HG02870 (cell line): ENCODE measurements around the gene SEMA4D.

Source experiments
- ATAC-seq: cut with Tn5 transposase; IDR thresholded peaks from one replicate; pipeline ENCODE4 v1.9.1; 2021; ENCODE audit warnings: mild to moderate bottlenecking, moderate library complexity; ENCODE audit not compliant: unreplicated experiment

SEMA4D gene

DNA sequence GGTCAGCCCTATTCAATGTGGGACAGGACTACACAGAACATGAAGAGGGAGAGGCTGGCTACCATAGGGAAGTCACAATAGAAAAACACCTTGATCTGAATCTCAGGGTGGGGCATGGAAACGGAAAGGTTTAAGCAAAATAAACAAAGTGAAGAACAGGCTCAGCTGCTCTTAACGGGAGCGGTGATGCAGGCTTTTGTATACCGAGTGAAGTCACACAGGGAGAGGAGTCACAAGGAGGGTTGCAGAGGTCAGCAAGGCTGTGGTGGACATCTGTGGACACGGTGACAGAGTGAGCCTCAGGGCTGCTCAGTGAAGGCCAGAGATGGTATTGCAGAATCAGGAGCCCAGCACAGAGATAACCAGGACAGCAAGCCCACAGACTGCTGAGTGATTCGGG lies 30.6 kb upstream of the SEMA4D start:
- no peak for ATAC-seq

DNA sequence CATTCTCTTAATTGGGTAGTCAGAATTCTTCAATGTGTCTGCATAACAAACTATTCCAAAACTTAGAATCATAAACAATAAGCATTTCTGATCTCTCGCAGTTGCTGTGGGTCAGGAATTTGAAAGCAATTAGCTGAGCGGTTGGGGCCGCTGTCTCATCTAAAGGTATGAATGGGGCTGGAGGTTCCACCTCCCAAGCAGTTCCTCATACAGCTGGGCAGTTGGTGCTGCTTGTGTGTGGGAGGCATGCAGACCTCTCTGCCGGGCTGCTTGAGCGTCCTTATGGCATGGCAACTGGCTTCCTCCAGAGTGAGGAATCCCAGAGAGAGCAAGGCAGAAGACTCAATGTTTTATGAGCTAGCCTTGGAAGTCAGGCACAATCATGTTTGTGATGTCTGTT lies 30.2 kb upstream of the SEMA4D start:
- ATAC-seq = no peak

DNA sequence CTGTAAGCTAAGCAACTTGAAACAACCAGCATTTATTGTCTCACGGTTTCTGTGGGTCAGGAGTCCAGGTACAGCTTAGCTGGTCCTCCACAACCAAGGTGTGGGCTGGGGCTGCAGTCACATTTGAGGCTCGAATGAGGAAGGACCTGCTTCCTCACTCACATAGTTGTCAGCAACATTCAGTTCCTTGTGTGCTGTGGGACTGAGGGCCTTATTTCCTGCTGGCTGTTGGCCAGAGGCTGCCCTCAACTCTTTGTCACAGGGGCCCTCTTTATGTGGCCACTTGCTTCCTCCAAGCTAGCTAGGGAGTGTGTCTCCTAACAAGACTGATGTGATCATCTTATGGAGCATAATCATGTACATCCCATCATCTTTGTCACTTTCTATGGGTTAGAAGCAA lies 29.2 kb upstream of the SEMA4D start:
- ATAC-seq = no peak

DNA sequence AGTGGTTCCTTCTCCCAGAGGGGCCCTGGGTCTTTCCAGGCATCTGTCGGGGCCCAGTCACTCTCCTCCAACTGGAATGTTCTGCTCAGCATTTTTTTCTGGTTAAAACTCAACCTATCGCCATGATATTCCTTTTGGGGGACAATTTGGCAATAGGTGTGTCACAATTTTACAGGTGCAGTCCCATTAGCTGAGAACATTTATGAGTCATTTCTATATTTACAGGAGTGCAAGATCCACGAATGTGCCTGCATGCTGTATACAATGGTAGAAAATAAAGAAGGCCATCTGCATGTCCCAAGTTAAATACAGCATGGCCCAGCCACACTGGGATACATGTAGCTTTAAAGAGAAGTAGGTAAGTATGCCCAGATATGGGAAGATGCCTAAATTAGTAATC lies 28.8 kb upstream of the SEMA4D start:
- no peak for ATAC-seq

DNA sequence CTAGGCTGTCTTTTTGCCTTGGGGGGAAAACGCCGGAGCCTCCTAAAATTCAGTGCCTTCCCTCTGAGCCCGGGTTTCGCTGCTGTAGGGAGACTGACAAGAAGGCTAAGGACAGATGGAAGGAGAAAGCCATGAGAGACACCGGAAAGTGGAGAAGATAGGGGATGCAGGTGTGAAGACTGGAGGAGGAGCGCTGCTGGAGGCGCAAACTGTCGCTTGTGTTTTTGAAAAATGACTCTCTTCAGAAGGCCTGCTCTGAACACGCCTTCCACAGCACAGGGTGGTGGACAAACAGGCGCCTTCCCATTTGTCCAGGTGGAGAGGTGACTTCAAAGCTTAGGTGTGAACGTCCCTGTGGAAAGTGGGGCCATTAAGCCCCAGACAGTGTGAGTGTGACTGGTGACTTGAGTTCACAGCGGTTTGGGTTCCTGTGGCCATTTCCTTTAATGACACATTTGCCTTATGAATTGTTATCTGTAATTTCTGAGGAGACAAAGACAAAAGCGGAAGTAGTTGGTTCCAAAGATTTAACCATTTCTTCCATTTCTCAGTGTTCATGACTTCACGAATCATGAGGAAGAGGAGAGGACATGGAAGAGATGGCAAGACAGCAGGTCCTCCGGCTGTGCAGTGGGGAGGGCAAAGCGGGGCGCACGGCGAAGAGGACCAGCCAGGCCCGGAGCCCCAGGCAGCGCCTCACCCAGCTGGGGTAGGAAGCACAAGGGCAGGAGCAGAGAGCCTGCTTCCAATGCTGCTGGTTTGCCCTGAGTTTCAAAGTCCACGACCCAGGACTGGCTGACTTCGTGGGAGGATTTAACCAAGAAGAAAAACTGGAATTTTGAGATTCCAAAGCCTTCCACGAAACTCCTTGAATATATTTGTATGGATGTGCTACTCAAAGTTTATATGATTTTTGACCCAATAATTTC lies 27.8 kb upstream of the SEMA4D start:
- no peak for ATAC-seq

DNA sequence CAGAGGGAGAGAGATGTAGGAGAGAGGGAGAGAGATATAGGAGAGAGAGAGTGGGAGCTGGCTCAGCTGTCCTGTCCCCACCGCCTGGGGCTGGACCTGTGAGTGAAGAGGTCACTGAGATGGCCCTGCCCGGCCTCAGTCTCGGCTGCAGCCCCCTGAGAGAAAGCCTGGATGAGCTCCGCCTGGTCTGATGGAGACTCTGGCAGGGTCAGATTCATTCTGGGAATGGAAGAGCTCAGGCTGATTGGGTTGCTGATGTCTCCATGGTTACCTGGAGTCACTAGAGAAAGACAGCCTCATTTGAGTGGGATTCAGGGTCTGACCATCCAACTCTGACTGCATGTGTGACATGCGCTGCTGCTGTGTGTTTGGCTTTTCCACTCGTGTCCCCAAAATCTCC lies 27.1 kb upstream of the SEMA4D start:
- ATAC-seq = no peak

DNA sequence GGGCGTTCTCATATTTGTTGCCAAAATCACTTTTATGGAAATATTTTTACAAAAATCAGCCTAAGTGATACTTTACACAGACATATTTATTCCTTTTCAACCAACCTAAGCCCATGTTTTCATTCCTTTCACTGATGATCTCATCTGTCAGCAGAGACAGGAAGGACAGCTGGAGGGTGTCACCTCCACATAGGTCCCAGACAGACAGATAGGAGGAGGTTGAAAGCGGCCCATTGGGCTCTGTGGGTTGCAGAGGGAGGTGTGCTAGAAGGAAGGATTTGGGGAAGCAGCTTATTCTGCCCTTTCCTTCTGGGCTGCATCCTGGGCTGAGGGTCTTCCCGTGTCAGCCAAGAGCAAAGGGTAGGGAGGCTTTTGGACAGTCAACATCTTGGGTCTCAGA lies 26.0 kb upstream of the SEMA4D start:
- ATAC-seq = no peak

DNA sequence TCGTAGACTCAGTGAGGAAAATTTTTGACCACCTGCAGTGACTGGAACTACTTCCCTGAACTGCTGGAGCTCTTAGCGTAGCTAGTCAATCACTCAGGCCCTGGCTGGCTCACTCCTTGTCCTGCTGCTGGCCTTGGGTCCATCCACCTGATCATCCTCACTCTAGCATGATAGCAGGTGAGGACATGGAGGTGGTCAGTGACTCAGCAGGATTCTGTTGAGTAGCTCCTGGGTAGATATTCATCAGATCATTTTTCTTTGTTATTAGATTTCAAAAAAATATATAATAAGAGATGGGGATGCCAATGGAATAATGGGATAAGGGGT lies 25.0 kb upstream of the SEMA4D start:
- ATAC-seq = peak; percentile 17

DNA sequence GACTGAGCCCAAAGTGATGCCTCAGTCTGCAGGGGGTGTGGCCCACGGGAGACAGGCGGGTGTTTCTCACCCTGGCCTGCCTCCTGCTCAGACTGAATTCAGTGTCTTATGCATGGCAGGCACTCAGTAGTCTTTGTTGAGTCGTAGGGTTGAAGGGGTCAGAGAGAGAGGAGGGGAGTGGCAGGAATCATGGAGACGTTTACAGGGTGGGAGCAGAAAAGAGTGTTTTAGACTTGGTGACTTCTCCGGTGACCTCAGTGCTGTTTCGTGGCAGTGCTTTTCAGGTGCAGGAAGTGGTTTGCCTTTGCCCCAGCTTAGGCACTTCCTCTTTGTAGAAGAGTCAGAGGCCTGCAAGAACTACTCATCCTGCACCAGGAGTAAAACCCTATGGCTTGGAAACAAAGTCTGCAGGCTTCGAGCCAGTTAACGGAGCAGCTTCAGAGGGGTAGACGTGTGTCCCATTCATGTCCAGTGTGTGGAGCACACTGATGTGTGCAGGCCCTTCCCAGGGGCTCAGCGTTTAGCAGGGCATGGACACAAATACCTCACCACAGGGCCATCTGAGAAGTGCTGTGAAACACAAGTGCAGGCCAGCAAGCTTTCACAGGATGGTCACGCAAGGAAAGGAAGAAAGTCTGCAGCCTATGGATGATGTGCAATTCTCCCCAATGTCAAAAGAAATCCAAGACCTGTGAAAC lies 24.5 kb upstream of the SEMA4D start:
- peak; percentile 81 for ATAC-seq

DNA sequence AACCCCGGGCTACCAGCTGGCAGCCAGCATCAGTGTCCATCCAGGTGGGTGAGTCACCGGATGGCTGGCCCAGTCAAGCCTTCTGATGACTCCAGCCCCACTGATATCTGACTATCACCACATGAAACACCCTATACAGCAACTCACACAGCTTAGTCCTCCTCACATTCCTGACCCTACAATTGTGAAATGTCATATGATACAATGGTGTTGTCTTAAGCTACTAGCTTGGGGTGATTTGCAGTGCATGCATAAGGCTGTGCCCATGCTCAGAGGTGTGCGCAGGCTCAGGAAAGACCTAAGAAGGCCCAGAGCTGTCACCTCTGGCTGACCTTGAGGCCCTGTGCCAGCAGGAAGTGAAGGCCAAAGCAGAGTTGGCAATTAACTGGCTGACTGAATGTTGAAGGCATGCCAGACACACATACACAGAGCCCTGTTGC lies 21.5 kb upstream of the SEMA4D start:
- no peak for ATAC-seq

DNA sequence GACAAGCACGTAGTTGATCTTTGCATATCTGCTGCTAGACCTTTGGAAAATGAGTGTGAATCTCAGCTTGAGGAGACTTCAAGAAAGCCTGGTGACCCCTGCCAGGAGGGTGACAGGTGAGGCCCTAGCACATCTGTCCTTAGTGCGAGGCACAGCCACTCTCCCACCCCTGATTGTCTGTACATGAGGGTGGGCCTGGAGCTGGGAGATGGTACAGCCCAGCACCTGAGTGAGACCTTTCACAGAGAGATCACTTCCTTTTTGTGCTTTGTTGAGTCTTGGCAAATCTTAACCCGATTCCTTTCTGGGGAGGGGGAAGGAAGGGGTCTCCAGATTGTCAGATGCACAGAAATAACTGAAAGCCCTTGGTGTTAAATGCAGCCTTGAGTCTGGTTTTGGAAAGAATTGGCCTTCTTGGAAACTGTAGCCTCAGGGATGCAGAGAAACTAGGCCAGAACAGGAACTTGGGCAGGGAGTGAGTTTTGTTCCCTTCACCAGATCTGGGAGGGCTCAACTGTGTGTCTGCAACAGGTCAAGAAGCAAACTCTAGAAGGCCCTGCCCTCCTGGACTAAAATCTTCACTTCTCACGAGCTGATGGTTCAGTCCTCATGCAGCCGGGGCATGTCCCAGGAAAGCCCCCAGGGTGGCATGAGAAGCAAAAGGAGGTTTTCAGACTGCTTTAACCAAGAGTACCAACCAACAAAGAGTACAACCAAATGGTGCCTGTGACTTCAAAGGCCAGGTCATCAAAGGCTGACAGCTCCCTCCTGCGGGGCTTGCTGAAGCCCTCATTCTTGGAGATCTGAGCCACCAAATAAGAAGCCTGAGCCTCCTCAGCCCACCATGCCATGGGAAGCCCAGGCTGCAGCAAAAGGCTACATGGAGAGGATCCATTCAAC lies 20.8 kb upstream of the SEMA4D start:
- ATAC-seq = no peak

DNA sequence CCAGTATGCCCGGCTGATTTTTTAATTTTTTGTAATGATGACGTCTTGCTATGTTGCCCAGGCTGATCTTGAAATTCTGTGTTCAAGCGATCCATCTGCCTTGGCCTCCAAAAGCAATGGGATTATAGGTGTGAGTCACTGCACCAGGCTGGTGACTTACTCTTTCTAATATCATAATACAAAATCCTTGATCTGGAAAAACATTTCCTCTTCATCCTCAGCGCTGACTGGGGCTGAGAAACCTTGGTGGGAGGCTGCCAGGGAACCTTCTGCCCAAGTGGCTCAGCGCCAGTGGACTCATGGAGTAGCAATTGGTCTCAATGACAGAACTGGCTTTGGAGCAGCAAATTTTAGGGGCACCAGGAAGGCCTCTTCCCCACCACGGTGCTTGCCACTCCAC lies 17.5 kb upstream of the SEMA4D start:
- ATAC-seq = no peak

DNA sequence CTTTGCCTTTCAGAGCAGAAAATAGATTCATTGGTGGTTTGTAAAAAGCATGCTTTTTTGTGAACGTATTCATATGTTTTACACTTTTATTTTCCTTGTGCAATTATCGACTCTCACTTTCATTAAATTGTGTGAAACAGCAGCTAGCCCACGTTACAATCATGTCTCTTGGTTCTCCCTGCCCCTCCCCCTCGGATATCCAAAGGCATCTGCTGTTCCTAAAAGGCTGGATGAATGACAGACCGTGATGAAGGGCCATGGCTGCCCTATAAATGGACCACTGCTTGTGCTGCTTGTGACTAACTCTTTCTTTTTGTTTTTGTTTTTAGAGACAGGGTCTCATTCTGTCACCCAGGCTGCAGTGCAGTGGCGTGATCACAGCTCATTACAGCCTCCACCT lies 17.0 kb upstream of the SEMA4D start:
- no peak for ATAC-seq

DNA sequence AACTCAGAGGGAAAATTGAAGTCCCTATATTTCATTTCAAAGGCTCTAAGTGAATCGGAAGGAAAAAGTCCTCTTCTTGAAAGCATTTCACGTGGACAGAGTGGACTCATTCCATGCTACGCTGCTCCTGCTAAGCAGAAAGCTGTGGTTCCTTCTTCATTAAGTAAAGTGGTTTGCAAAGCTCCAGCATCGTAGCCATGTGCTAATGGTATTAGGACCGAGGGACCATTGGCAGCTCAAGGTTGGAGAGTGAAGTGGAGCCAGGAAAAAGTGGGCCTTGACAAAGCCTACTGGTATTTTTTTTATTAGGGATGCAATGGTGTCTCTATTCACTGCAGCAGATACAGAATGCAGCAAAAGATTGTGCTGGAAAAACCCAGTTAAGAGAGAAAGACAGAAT lies 16.4 kb upstream of the SEMA4D start:
- ATAC-seq = no peak

DNA sequence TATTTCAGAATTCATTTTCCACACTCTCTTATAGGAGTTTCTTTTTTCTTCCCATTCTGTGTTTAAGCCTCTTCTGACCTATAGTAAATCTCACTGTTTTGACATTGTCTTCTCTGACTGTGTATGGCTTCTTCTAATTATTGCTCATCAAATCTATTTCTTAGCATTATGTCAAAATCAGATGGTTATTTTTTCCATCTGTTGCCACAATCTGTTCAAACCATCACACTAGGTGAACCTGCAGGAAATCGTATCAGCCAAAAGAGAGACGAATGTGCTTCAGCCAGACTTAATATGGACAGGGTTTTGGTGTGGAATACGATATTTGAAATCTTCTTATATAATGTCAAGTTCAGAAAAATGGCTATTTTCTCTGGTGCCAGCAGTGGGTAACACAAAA lies 15.9 kb upstream of the SEMA4D start:
- ATAC-seq = no peak

DNA sequence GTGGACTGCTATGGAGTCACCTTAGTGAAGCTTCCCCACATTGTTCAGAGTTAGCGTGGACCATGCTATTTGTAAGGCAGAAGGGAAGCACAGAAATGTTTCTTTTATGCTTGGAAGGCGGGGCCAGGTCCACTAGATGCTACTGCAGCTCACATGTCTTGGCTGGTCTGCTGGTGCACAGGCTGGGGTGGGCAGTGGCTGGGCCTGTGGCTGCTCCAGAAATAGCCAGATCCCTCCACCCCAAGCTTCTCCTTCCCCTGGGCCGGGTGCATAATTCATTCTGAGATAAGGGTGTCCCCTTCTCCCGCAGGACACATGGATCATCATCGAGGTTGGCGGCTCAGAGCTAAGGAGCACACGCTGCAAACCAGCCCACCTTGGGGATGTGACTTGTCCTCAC lies 14.5 kb upstream of the SEMA4D start:
- no peak for ATAC-seq

DNA sequence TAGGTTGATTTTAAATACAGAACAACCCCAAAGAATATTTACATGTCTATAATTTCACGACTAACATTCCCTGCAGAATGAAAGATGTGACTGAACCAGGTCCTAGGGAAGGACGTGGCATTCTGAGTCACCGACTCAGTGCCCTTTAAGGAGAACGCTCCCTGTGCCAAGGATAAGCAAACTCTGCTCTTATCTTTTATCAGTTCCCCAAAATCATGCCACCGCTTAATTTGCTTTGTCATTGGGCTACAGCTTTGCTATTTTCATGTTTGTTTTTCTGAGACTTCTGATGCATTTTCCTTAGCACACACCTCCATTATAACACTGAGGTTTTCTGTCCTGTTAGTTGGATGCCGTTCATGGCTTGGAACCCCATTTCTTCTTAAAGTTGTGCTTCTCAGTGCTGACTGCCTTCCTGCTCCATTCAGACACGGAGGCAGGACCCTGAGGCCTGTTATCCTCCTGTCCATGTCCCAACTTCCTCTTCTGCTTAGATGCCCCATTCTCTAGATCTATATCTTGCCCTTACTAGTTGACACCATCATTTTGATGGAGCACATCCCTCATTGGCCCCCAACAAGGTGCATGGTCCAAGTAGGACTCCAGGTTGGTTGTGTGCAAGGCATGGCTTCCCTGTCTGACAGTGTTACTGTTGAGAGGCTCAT lies 11.2 kb upstream of the SEMA4D start:
- no peak for ATAC-seq

DNA sequence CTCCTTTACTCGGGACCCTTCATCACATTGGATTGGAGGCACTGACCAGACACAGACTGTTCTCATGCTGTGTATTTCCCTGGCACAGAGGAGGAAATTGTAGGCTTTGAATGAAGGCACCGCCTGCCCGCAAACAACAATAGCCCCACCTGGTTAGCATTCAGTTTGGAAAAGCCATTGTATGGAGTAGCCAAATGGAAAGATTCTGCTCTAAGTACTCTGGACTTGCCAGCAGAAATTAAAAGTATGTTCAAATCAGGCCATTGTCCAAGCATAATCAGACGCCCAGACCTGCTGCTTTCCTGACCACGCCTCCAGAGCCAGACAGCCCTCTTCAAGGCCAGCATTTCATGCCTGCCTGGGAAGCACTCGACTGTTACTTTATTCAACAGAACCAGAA lies 8.0 kb upstream of the SEMA4D start:
- no peak for ATAC-seq

DNA sequence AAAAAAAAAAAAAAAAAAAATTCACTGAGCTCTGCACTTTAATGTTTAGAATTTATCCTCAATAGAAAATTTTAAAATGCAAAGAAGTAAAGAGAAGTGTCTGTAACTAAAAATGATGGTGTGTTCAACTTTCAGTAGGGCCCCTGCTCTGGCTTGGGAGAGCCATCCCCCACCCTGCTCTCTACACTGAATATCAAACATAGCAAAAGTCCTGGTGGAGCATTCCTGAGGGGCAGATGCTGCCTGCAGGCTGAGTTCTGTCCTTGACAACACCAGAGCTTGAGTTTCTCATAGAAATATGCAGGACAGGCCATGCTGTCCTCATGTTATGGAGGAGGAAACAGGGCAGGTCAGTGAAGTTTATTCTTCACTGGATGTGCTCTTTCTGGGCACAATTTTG lies 7.1 kb upstream of the SEMA4D start:
- ATAC-seq = no peak

DNA sequence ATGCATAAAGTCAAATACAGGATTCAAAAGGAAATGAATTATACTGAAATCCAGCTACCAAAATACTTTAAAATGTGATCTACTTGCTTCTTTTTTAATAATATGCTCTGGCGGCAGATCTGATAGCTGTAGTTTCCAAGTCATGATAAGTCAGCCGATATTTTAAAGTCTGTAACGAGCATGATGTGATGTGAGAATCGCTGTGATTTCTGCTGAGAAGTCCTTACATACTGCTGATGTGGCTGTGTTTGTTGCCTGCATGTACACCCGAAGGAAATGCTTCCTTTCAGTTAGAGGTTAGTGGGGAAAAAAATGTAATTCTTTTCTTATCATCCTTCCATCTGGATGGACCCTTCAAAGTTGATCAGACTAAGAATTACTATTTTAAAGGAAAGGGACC lies 4.8 kb upstream of the SEMA4D start:
- no peak for ATAC-seq

DNA sequence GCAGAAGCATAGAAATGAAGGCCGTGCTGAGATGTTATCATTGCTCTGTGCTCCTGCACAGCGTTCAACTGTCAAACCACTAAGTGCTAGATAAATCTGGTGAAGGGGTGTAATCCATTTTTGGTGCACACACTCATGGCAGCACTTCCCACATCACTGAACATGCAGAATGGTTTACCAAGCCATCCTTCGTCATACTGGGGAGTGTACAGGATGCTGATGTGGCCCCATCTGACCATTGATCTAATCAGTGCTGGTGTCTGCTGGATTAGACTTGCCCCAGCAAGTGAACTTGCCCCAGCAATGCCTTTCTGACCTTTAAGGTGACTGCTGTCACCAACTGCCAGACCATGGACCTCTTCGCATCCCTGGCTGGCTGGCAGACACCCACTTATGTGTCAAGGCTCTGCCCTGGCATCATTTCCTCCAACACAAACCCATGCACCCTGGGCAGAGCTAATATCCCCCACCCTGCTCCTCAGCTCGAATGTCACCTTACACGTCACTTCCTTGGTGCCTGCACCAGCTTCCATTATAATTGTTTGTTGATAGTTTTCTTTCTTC lies 4.2 kb upstream of the SEMA4D start:
- no peak for ATAC-seq
